ENCODE results near the gene SMOC2. TPM values are rescaled to one million over a fixed set of nuclear protein-coding genes. Genes with fewer than 3 reads are reported as not detected.
A peak's percentile ranks its signal among the peaks of the same experiment; 100 is the strongest.

SMOC2 gene
- total RNA-seq, 1 donor from 2014 or later: 12.6 TPM

DNA sequence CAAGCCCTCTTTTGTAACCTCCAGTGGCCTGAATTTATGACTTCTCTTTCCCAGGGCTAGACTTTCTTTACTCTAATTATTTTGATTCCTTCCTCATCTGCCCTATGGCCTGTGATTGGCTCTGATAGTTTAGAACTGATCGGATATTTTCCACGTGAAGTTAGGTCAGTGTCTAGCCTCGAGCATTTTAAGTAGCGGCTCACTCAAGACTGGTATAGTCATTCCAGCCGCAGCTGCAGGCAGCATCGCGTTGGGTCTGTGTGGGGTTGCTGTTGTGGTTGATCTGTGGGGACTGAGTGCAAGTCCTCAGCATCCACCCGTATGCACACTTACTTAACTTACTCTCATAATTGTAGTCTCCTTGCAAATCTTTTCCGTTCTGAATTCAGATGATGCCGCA lies 105.7 kb downstream of the SMOC2 start:
- DNase-seq (no peak), ATAC-seq (no peak)
- Histone ChIP-seq H3K27ac (no peak overlapping the region), H3K9me3 (no peaks in the 10 kb centered on the region), H3K27me3 (ENCODE audit: low read depth) (no peaks in the 10 kb centered on the region), H3K36me3 (no peaks in the 10 kb centered on the region), H3K4me3 (no peak overlapping the region), H3K4me1 (no peaks in the 10 kb centered on the region)
- intact Hi-C loops (cut with DNase I): loop anchor here (5.0 kb wide), 1 partner anchor 109 kb away; no protein-coding TSS in a partner anchor
- TF ChIP-seq CTCF (IDR thresholded peaks at IDR 0.05): no peak

DNA sequence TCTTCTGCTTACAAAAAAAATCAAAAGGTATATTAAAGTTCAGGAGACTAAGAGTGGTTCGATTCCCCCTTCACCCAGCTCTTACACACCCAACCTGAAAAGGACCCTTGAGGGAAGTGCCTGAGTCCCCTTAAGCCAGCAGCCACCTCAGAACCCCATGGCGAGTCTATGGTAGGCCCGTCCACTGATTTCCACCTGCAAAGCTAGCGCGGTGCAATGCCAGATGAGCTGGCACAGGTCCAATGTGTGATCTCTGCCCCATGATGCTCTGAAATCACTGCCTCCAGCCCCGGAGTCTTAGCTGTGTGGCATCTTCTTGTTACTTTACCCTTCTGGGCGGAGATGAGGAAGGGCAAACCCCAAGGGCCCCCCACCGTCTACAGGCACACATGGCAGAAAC lies 109.3 kb downstream of the SMOC2 start:
- Histone ChIP-seq H3K36me3 (no peaks in the 10 kb centered on the region), H3K4me1 (no peaks in the 10 kb centered on the region), H3K9me3 (no peaks in the 10 kb centered on the region), H3K27me3 (ENCODE audit: low read depth) (no peaks in the 10 kb centered on the region), H3K27ac (no peak overlapping the region), H3K4me3 (no peak overlapping the region)
- no peak for TF ChIP-seq CTCF (IDR thresholded peaks at IDR 0.05)
- DNase-seq (peak; percentile 28), ATAC-seq (no peak)
- intact Hi-C loops (cut with DNase I): no loop called here

- intact Hi-C loops (cut with DNase I): no loop called here
- no peaks in the 10 kb centered on the region for H3K27me3 ChIP-seq (ENCODE audit: low read depth)
- DNase-seq (no peak), ATAC-seq (no peak)
- H3K4me3 ChIP-seq: no peak overlapping the region
- H3K27ac ChIP-seq: no peak overlapping the region
- no peaks in the 10 kb centered on the region for H3K4me1 ChIP-seq
- H3K36me3 ChIP-seq: no peaks in the 10 kb centered on the region
- no peak for TF ChIP-seq CTCF (IDR thresholded peaks at IDR 0.05)
- H3K9me3 ChIP-seq: no peaks in the 10 kb centered on the region
These were observed 113.5 kb downstream of the SMOC2 start for GRCh38 chr6:168554472-168554871.

- no peak for TF ChIP-seq CTCF (IDR thresholded peaks at IDR 0.05)
- Histone ChIP-seq H3K27ac (no peak overlapping the region), H3K27me3 (ENCODE audit: low read depth) (no peaks in the 10 kb centered on the region), H3K4me1 (no peaks in the 10 kb centered on the region), H3K4me3 (no peak overlapping the region), H3K9me3 (no peaks in the 10 kb centered on the region), H3K36me3 (no peaks in the 10 kb centered on the region)
- no peak for DNase-seq
- intact Hi-C loops (cut with DNase I): no loop called here
- ATAC-seq: no peak
These were observed 114.1 kb downstream of the SMOC2 start for GRCh38 chr6:168554898-168555617.

DNA sequence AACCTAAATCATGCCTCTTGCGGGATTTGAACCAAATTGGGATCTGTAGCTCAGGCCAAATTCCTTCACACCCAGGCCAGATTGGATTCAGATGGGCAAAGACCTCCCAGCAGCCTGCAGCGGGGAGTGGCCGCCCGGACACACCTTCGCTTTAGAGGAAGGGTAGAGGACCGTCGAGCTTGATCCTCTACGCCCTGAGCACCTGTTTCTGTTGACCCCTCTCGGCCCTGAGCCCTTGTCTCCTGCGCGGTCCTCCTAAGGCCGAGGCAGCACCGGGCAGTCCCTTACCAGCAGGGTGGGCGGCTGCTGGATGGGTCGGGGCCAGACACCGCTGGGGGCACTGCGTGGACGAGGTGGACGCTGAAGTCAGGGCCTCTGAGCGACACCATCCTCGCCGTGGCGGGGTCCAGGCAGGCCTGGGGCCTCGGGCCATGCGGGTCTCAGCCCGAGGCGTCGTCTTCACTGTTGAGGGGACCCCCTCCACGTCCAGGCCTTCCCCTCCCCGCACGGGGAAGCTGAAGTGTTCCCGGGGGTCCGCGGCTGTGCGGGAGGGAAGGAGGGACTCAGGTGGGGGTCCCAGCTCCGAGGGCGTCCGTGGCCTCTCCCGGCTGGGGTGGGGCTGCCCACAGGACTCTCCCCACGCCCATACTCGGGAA lies 114.8 kb downstream of the SMOC2 start:
- no peak for TF ChIP-seq CTCF (IDR thresholded peaks at IDR 0.05)
- Histone ChIP-seq H3K4me1 (no peaks in the 10 kb centered on the region), H3K27ac (no peak overlapping the region), H3K36me3 (no peaks in the 10 kb centered on the region), H3K27me3 (ENCODE audit: low read depth) (no peaks in the 10 kb centered on the region), H3K9me3 (no peaks in the 10 kb centered on the region), H3K4me3 (no peak overlapping the region)
- ATAC-seq (peak in 1 of 2 donors; percentile 45), DNase-seq (no peak)
- intact Hi-C loops (cut with DNase I): no loop called here

Measured in lower lobe of right lung (tissue), 2 donors.